CD4-positive, alpha-beta T cell treated with Interleukin-2 at 100 ng/mL for 4 hours (primary cell): ENCODE measurements around the gene DCN.

Source experiments
- DNase-seq: peaks from one replicate; pipeline ENCODE4 v3.0.0-alpha.2; 2020; ENCODE audit warnings: low spot score

DCN gene

GRCh38 chr12:91138337-91138920 is 44.2 kb downstream of the DCN start:
- DNase-seq = no peak

- no peak for DNase-seq
Measured at GRCh38 chr12:91133871-91134270, 48.7 kb downstream of the DCN start.

GRCh38 chr12:91129662-91130362 is 52.8 kb downstream of the DCN start:
- DNase-seq = no peak

- no peak for DNase-seq
Measured at GRCh38 chr12:91127751-91128150, 54.9 kb downstream of the DCN start.

GRCh38 chr12:91127306-91127705 is 55.3 kb downstream of the DCN start:
- no peak for DNase-seq

- DNase-seq = no peak
Measured at GRCh38 chr12:91126516-91126915, 56.1 kb downstream of the DCN start.

GRCh38 chr12:91123236-91123916 is 59.2 kb downstream of the DCN start:
- no peak for DNase-seq

GRCh38 chr12:91120781-91121180 is 61.8 kb downstream of the DCN start:
- DNase-seq = no peak

- DNase-seq = no peak
Measured at GRCh38 chr12:91119089-91119488, 63.5 kb downstream of the DCN start.

- no peak for DNase-seq
Measured at GRCh38 chr12:91113621-91114020, 69.0 kb downstream of the DCN start.

- DNase-seq = no peak
Measured at GRCh38 chr12:91111366-91112325, 71.0 kb downstream of the DCN start, which contains the start of gene LUM. TSS of gene LUM (minus strand) at chr12:91111494. CDS start at chr12:91108979, 2,515 bp downstream.

GRCh38 chr12:91110311-91110924 is 72.2 kb downstream of the DCN start:
- no peak for DNase-seq

GRCh38 chr12:91109581-91110310 is 72.9 kb downstream of the DCN start:
- no peak for DNase-seq

GRCh38 chr12:91109148-91109564 is 73.5 kb downstream of the DCN start:
- DNase-seq = peak; percentile 13

- no peak for DNase-seq
Measured at GRCh38 chr12:91108196-91108755, 74.3 kb downstream of the DCN start.

GRCh38 chr12:91106283-91106682 is 76.3 kb downstream of the DCN start:
- DNase-seq = no peak

GRCh38 chr12:91105807-91106206 is 76.8 kb downstream of the DCN start:
- no peak for DNase-seq

GRCh38 chr12:91104812-91105466 is 77.7 kb downstream of the DCN start:
- no peak for DNase-seq

- DNase-seq = no peak
Measured at GRCh38 chr12:91103624-91104023, 79.0 kb downstream of the DCN start.

- DNase-seq = no peak
Measured at GRCh38 chr12:91103101-91103500, 79.5 kb downstream of the DCN start.
